Renal cortical epithelial cell (primary cell): ENCODE data around the gene FANCG. TPM values are rescaled to one million over a fixed set of nuclear protein-coding genes. Genes with fewer than 3 reads are reported as not detected.

Experiments used
- total RNA-seq: library from RNA; depleted of rRNA; stranded (reverse); fragments of >200 nt; gene quantifications from 2 replicates; pipeline ENCODE4 v1.2.3, GENCODE V29; 2014

The FANCG gene
- total RNA-seq, 1 donor from 2014 or later = 6.7 TPM

Other genes with a start within 250 kb of the FANCG start
- under 0.01 TPM in 1 of 2 replicates, not detected in the other for gene PHF24, start 121.7 kb downstream of the FANCG start, total RNA-seq
- 8.7 and 13.4 TPM in 2 replicates for gene DNAJB5, start 90.2 kb downstream of the FANCG start, total RNA-seq
- 396 and 420 TPM in 2 replicates for gene VCP, start 7.3 kb downstream of the FANCG start, total RNA-seq
- 16.5 and 30.6 TPM in 2 replicates for gene PIGO, start 16.6 kb upstream of the FANCG start, total RNA-seq
- 128 and 235 TPM in 2 replicates for gene STOML2, start 23.2 kb upstream of the FANCG start, total RNA-seq
- gene ATOSB, start 35.9 kb upstream of the FANCG start, total RNA-seq = 32.1 and 36.9 TPM in 2 replicates
- 32.0 and 52.7 TPM in 2 replicates for gene UNC13B, start 82.1 kb upstream of the FANCG start, total RNA-seq